Stimulated activated CD4-positive, alpha-beta T cell treated with anti-CD3 and anti-CD28 coated beads, TNF-alpha, amount 100 ng/mL, for 24 hours (primary cell): ENCODE measurements around the gene SLC35E1.

ENCODE experiments used
- DNase-seq, 3 experiments: peaks; one replicate each; pipeline ENCODE4 v3.0.0-alpha.2; 2020; ENCODE audit warnings: low read depth in 3 of 3

SLC35E1 gene

GRCh38 chr19:16572332-16573211, at the start of gene SLC35E1:
SLC35E1 (minus strand) TSS chr19:16572415; CDS start chr19:16572364, 51 bp downstream.
- DNase-seq = peak; percentile 84 to 92 (median 86)

- no peak for DNase-seq
Observed at GRCh38 chr19:16621165-16621800, 49.1 kb upstream of the SLC35E1 start.

- DNase-seq = no peak
Observed at GRCh38 chr19:16620584-16620983, 48.4 kb upstream of the SLC35E1 start.

DNA sequence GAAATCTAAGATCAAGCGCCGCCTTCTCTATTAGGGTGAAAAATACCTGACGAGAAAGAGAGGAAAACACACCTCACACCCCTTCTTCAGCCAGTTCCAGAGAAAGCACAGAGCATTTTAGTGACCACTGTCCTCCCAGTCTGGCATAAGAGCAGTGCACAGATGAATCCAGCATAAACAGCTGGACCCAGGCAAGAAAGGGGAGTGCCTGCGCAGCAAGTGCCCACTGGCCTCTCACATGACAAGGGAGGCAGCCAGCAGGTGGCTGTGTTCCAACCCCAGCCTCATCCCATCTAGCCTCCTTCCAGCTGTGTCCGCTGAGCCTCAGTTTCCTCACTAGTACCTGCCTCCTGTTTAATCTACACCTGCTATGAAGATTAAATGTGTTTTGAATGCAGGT, 47.8 kb upstream of the SLC35E1 start:
- no peak for DNase-seq

GRCh38 chr19:16619457-16619856, 47.2 kb upstream of the SLC35E1 start:
- no peak for DNase-seq

DNA sequence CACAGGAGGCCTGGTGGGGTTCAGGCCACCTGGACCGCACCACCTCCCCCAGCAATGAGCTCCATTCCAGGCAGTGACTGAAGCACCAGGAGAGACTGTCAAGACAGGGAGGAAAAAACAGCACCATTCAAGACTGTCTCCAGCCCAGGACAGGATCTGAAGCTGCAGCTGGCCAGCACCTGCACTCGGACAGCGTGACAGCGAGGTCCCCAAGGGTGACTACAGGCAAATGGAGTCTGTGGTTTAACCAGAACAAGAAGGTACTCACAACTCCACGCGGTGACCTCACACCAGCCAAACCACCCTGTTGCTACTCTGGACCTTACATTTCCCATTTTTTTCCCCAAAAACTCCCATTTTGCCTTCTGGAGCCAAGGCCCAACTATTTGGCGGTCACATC, 46.0 kb upstream of the SLC35E1 start:
- DNase-seq = no peak

- DNase-seq = no peak
Observed at GRCh38 chr19:16615808-16616207, 43.6 kb upstream of the SLC35E1 start.

- no peak for DNase-seq
Observed at GRCh38 chr19:16614941-16615340, 42.7 kb upstream of the SLC35E1 start.

- no peak for DNase-seq
Observed at GRCh38 chr19:16613841-16614240, 41.6 kb upstream of the SLC35E1 start.

- DNase-seq = no peak
Observed at GRCh38 chr19:16612636-16613035, 40.4 kb upstream of the SLC35E1 start.

DNA sequence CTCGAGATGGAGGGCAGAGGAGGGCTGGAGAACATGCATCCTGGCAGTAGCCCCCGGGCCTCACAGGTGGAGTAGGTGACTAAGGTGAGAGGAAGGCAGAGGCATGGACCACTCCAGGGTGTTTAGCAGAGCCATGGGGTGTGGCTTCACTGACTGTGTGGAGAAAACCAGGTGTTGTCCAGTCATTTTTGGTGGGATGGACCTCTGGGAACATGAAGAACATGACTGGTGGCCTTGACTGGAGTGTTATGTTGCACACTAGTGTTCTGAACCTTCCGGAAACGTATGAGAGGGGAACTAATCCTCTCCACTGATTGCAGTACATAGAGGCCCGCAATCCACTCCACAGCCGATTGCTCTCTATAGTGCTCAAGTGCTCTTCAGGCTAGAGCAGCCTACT, 38.9 kb upstream of the SLC35E1 start:
- DNase-seq = no peak

DNA sequence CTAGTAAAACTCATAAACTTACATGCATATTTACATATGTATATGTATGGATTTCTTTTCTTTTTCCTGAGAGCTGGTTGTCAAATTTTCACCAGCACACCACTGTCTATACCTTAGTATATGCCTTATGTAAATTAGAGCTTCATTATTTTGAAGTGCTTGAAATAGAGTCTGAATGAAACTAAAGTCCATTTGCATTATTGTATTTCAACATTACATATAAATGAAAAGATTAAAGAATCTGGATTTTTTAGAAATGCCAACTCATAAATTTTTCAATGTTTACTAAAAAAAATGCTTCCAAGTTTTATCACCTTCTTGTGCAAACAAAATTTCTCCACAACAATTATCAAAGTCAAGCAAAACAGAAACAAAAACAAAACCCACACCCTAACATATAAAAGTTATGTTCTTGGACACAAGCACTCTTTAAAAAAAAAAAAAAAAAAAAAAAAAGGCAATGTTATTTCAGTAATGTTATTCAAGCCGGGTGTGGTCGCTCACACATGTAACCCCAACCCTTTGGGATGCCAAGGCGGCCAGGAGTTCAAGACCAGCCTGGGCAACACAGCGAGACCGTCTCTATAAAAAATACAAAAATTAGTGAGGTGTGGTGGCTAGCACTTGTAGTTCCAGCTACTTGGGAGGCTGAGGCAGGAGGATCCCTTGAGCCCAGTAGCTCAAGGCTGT, 37.4 kb upstream of the SLC35E1 start:
- DNase-seq = no peak

DNA sequence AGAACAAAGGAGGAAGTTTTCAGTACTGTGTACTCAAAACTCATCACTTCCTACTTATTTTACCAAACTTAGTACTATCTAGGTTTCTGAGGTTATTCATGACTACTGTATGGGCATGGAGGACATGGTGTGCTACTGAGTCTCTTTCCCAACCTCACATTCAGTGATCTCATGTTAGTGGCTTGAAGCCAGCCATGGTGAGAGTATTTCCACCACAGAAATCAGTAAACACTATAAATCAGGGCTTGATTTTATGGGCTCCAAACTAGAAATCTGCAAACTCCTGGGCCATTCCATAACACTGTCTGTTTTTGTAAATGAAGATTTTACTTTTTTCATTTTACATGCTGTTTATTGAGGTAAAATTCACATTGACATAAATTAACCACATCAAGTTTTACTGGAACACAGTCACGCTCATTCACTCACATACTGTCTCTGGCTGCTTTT, 36.1 kb upstream of the SLC35E1 start:
- DNase-seq = no peak

DNA sequence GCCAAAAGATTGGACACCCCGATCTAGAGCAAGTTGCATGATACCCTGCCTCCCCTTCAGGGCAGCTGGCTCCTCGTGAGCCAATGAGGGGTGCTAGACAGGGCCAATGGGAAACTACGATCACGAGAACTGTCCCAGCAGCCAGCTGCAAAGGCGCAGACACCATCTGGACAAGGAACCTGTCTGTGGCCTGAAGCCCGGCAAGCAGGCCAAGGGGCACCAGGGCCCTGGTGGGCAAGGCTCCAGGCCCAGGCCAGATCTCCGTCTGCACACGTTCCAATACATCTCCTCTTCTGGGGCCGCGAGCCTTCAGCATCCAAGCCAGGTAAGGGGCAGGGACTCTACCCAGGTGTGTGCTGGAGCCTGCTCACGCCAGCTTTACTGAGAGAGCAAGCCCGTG, 35.6 kb upstream of the SLC35E1 start:
- DNase-seq = no peak

DNA sequence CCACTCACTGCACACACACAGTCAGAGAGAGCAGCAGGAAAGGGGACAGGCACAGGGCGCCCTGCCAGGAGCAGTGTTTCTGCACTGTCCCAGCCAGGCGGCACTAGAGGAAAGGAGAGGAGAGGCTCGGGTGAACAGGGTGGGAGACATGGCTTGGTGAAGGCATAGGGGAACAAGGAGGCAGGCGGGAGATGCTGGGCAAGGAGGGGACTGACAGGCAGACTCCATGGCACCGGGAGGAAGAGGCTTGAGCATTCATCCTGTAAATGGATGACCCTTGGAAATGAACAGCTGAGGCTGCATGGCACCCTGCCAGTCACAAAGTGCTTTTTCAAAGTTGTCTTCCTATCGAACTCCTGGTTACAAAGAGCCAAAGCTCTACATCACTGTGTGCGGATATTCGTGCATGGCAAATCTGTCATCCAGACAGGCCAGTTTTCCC, 33.4 kb upstream of the SLC35E1 start:
- no peak for DNase-seq

DNA sequence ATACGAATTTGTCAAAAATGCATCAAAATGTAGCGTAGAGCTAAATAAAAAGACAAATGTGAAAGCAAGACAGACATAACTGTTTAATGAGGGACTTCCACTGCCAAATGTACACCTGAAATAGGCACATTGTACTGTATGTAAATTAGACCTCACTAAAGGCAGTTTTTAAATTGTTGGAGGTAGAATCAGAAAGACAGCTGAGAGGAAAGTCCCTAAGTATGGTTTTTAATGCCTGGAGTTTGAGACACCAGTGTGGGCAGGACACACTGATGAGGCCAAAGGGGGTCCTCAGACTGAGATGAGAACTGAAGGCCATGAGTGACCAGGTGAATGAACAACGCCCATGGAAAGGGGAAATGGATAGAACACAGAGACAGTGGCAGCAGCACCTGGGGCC, 32.9 kb upstream of the SLC35E1 start:
- no peak for DNase-seq

- DNase-seq = no peak
Observed at GRCh38 chr19:16604615-16605014, 32.4 kb upstream of the SLC35E1 start.

GRCh38 chr19:16603090-16603489, 30.9 kb upstream of the SLC35E1 start:
- DNase-seq = no peak

DNA sequence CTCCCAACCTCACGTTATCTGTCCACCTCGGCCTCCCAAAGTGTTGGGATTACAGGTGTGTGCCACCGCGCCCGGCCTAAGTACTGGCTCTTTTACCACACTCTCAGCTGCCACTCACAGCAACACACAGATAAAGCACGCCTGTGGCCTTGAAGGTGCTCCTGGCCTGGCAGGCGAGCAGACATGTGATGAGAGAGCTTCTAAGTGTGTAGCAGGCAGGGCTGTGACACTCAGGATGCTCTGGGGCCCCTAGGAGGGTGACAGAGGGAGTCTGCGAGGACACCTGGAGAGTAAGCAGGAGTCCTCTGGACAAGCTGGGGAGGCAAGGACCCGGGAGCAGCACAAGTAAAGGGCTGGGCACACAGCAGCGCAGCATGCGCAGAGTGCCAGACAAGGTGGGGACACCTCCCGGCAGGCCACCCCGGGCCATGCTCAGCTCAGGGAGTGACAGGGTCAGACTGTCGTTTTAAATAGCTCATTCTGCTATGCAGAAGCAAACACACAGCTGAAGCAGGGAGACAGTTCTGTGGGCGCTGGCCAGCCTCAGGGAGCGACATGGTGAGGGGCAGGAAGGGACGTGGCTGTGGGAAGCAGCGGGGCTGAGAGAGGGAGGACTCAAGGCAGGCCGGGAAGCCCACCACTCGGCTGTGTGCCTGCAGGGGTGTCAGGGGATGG, 29.3 kb upstream of the SLC35E1 start:
- no peak for DNase-seq

DNA sequence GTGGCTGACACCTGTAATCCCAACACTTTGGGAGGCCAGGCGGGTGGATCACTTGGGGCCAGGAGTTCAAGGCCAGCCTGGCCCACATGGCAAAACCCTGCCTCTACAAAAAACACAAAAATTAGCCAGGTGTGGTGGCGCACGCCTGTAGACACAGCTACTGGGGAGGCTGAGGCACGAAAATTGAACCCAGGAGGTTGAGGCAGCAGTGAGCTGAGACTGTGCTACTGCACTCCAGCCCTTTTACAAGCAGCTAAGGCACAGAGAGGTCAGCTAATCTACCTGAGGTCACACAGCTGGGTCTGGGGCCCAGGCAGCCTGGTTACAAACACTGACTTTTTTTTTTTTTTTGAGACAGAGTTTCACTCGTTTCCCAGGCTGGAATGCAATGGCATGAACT, 28.6 kb upstream of the SLC35E1 start:
- DNase-seq = no peak

- DNase-seq = no peak
Observed at GRCh38 chr19:16599655-16600346, 27.6 kb upstream of the SLC35E1 start.
